Limb (tissue), 2 donors: ENCODE data around the gene ACADM.
"Not testable (repeated sequence)": the region's sequence is repeated elsewhere in the genome, so short reads cannot be mapped to it uniquely, and the experiment has no call there.

Source experiments
- DNase-seq, 2 donors: peaks; one replicate each; pipeline ENCODE4 v3.0.0-alpha.2; 2016; ENCODE audit errors: extremely low spot score in 2 of 2

ACADM gene

DNA sequence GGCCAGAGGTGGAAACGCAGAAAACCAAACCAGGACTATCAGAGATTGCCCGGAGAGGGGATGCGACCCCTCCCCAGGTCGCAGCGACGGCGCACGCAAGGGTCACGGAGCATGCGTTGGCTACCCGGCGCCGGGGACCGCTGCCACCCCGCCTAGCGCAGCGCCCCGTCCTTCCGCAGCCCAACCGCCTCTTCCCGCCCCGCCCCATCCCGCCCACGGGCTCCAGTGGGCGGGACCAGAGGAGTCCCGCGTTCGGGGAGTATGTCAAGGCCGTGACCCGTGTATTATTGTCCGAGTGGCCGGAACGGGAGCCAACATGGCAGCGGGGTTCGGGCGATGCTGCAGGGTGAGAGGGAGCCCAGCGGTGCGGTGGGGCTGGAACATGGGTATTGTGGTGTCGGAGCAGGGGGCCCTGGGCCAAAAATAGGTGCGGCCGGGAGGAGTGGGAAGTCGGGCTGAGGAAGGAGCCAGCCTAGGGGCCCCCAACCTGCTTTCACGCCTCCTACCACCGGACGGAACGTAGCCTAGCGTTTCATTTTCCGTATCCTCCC is at the start of gene ACADM:
TSS of gene ACADM (plus strand) at position 238 of the 551 bp plus-strand sequence. CDS start at position 317, 79 bp downstream.
- DNase-seq: peak; percentile 80 to 90

DNA sequence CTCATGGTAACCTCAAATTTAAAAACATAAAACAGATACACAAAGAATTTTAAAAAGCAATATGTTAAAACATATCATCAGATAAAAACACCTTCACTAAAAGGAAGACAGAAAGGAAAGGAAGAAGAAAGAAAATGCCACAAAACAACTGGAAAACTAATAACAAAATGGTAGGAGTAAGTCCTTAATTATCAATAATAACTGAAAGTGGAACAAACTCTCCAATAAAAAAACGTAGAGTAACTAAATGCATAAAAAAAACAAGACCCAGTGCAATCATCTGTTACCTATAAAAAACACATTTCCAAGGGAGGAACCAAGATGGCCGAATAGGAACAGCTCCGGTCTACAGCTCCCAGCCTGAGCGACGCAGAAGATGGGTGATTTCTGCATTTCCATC is 47.1 kb upstream of the ACADM start:
- DNase-seq: no peak

DNA sequence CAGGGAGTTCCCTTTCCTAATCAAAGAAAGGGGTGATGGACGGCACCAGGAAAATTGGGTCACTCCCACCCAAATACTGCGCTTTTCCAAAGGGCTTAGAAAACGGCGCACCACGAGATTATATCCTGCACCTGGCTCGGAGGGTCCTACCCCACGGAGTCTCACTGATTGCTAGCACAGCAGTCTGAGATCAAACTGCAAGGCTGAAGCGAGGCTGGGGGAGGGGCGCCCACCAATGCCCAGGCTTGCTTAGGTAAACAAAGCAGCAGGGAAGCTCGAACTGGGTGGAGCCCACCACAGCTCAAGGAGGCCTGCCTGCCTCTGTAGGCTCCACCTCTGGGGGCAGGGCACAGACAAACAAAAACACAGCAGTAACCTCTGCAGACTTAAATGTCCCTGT is 46.5 kb upstream of the ACADM start:
- DNase-seq: not testable (repeated sequence)

DNA sequence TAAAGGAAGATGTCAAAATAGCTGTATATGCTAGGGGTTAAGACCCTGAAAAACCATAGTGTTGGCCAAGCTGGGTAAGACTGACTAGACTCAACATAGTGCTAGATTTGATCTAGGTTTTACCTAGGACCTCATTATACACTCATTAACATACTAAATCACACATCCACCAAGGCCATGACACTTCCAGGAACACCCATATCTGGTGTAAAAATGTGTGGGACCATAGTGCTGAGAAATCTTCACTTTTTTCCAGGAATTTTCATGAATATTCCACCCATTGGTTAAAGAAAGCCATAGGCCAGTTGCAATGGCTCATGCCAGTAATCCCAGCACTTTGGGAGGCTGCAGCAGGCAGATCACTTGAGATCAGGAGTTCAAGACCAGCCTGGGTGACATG is 34.0 kb upstream of the ACADM start:
- no peak for DNase-seq

DNA sequence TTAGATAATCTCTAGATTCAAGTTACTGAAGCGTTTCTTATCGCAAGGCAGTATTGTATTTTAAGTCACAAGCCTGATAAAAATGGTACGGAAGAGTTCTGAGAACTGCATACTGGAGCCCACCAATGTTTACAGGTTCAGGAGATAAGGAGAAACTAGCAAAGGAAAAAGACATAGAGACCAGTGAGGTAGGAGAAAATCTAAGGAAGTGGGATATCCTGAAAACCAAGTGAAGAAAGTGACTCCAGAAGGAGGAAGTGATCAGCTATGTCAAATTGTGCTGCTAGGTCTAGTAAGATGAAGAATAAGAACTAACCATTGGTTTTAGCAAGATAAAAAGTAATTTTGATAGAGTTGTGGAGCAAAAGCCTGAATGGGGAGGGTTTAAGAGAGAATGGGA is 31.0 kb upstream of the ACADM start:
- no peak for DNase-seq

DNA sequence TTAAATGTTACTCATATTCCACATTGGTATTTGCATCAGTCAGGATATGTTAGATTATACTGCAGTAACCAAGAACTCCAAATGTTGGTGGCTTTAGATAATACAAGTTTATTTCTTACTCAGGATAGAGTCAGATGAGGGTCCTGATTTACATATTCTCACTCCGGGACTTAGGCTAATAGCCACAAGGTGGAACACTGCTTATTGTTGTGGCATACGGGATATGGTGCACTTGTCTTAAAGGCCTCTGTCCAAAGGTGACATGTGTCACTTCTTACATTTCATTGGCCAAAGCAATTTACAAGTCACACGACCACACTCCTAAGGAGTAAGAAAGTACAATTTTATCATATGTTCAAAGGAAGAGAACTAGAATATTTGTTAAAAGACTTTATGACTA is 28.5 kb upstream of the ACADM start:
- no peak for DNase-seq

DNA sequence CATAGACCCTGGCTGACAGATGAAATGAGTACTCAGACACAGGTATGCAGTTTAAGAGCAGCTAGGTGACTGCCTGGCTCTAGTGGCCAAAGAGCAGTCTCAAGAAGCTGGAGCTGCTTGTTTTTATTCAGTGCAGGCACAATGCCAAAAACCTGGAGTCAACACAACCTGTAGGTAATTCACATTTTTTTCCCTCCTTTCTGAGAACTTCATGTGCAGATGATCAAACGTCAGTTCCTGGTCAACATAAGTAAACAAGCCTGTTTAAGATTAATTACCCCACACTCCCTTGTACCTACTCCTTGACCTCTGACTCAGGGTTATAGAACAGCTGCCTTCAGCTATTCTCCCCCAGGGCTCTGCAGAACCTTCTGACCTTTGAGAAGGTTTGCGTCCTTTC is 17.3 kb upstream of the ACADM start:
- no peak for DNase-seq

DNA sequence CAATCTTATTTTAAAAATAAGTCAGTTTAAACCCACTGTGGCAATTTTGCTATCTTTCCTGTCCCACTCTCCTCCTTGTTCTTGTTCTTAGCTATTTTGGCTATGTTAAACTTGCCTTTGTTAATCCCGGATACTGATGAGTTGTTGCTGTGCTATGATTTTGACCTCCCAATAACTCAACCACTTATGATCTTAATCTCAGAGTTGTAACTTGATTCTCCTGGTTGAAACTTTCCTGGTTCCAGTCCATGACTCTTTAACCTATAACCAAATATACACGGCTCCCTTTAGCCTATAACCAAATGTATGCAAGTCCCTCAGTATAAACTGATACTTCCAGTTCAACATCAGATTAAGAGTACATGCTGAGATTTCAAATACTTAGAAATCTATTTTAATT is 15.6 kb upstream of the ACADM start:
- no peak for DNase-seq

DNA sequence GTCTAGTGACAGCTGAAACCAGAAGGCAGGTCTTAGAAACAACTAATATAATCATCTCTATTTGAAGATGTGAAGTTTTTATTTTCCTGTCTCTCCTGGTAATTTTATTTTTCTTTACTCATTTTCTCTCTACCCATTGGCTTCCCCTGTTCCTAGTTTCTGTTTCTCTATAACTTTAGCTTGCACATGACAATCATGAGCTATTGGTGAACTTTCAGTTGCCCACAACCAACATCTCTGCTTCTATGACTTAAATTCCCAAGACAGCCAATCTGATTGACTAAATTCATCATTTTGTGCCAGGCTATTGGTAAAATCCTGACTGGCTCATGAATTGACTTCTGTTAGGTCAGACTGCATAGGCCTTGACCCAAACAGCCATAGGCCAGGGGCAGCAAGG is 13.7 kb upstream of the ACADM start:
- no peak for DNase-seq

DNA sequence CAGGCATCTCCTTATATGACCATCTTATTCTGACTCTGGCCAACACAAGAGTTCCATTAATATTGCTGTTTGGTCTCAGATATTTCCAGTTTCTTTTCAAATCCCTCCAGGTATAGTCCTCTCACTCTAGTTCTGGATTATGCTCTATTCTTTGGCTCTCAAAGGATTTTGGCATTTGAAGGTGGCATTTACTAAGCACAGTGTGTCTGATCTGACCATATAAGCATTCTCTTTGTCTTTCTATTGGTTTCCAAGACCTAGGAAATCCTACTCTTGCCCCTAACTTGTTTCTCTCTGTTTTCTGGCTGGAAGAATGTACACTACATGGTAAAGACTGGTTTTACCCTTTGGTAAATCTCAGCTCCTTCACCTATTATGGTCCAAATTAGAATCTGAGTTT is 12.7 kb upstream of the ACADM start:
- DNase-seq: no peak

DNA sequence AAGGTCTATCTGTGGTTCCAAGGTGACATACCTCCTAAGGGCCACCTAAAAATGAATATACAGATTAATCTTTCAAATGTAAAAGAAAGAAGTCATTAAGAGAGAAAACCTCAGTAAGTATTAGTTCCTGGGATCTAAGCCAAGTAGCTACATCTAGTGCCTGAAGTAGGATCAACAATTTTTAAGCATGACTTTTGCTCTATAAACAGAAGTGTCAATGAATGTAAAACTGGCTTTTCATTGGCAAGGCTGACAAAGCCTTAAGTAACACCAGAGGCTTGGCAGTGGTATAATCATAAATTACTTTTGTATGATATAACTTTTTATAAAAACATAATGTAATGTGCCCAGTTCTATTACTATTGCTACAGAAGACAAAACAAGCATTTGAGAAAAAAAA is 12.2 kb upstream of the ACADM start:
- no peak for DNase-seq

DNA sequence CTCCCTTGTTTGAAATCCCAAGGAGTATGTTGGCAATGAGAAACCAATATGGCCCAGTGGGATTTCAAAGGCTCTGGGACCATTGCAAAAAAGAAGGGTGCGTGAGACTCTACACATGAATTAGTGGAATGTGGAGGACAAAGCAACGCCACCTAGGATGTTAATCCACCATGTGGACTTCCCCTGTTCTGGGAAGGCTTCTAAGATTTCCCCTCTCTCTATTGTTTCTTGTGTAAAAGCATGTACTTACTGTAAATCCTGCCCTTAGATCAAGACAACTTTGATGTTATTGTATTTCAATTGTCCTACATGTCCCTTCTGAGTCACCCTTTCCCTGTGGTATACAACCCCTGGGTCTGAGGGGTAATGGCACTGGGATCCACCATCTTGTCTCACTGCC is 4.7 kb upstream of the ACADM start:
- DNase-seq: no peak

DNA sequence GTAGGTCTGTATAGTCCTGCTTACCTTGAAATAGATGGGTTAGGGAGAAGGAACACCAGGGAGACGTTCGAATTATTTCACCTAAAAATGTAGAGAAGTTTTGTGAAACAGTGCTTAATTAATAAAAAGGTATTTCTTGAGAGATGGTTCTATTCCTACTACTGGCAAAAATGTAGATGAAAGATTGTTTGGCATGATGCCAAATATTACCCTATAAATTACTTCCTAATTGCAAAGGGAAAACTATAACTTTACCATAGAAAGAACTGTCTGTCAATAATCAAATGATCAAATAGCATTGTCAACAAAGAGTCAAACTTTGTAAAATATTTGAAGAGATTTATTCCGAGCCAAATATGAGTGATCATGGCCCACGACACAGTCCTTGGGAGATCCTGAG is 4.2 kb upstream of the ACADM start:
- DNase-seq: no peak

DNA sequence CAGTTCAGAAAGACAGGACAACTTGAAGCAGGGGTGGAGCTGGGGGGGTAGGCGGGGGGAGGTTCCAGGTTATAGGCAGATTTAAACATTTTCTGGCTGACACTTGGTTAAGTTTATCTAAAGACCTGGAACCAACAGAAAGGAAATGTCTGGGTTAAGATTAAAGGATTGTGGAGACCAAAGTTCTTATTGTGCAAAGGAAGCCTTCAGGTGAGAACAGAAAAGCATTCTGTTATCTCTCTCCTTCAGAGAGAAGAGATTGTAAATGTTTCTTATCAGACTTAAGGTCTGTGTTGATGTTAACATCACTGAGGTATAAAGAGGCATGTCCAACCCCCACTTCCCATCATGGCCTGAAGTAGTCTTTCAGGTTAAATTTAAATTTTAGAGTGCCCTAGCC is 3.7 kb upstream of the ACADM start:
- DNase-seq: no peak

DNA sequence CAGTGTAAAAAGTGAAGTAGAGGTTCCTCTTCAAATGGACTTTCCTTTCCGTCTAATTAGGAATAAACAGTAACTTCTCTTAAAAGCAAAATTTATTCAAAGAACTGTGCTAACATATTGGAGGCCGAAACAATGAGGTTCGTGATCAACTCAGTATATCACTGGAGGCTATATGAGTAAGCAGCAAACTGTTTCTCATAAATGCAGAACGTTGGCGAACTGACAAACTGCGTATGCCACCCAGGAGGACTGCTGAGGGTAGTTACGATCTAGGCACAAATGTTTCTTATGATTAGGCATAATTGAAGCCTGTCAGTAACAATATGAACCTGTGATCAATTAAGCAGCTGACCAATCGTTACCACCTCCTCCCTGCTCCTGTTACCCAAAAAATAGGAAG is 2.3 kb upstream of the ACADM start:
- DNase-seq: not testable (repeated sequence)

DNA sequence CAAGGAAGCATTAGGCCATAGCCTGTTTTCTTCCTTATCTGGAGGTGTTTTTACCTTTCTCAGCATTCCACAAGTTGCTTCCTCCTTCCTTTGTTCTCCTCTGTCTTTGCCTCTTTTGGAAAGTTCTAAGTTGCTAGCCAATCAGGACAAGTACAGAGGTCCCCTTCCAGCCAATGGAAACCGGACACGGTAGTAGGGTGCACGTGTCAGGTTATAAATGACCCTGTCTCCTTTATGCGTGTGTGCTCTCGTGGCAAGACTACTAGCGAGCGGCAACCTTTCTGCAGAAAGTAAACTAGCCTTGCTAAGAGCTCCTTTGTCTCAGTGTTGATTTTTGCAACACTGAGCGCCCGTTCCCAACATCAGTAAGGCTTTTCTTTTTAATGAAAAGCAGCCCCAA is 1.5 kb upstream of the ACADM start:
- no peak for DNase-seq

DNA sequence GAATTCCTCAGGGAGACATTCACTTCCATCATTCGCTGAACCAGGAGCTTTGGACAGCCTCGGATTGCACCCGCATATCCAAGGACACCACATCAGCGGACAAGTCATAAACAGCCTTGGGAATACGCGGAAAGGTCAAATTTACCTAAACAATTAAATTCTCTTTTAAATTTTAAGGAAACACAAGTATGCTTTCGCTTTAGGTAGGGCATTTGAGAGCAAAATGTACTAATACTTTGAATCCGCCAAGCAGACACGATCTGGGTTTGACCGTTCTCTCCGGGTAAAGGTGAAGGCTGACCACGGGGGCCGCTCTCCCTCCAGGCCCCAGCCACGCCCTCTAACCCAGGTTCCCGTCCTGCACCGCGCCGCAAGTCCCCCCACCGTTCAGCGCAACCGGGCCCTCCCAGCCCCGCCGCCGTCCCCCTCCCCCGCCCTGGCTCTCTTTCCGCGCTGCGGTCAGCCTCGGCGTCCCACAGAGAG is 479 bp upstream of the ACADM start:
- peak; percentile 73 to 89 for DNase-seq

DNA sequence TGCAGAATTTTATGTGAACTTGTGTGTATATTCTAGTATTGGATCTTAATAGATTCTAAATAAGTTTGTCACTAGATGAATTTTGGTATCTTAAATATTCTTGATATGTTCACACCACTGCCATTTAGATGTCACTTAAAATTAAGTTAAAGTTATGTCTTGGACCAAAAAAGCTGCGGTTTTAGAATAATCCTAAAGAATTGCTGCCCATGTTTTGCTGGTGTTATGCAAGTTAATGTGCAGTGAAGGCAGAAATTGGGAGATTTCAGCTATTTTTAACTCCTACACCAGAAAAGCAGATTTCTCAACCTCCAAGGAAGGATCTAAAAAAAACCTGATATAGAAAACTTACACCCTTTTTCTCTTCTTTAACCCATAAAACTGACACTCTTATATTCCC is 757 bp downstream of the ACADM start:
- DNase-seq: no peak

DNA sequence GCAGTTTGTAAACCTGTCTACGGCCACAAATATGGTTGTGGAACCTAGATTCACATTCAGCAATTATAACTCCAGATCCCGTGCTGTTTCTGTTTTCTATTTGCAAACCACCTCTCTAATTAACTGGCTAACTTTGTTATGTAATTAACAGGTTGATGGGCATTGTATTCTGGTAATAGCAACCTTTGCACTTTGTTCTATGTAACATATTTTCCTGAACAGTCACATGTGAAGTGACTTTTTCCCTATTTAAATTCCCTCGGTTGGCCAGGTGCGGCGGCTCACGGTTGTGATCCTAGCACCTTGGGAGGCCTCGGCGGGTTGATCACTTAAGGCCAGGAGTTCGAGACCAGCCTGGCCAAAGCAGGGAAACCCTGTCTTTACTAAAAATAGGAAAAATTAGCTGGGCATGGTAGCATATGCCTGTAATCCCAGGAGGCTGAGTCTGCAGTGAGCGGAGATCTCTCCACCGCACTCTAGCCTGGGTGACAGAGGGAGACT is 1.4 kb downstream of the ACADM start:
- no peak for DNase-seq

DNA sequence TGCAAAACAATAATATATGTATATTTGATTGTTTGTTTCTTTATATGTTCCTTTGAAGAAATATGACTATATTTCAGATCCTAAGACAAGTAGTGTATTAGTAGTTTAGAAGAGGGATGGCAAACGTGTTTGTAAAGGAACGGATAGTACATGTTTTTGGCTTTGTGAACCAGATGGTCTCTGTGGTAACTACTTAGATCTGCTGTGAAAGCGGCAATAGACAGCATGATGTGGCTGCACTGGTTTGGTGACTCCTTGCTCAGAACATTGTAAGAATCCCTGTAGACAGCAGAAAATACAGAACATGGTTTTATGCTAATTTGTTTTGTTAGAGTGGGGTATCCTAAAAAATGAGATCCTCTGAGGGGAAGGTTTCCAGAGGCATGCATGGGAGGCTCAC is 3.1 kb downstream of the ACADM start:
- no peak for DNase-seq

DNA sequence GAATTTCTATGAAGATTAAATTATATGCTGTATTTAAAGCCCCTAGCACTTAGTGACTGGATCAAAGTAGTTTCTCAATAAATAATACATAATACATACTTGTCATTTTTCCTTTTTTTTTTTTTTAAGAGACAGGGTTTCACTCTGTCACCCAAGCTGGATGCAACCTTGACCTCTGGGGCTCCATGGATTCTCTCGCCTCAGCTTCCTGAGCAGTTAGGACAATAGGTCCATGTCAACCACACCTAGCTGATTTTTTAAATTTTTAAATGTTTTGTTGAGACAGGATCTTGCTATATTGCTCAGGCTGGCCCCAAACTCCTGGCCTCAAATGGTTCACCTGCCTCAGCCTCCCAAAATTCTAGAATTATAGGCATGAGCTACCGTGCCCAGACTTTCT is 5.9 kb downstream of the ACADM start:
- no peak for DNase-seq

DNA sequence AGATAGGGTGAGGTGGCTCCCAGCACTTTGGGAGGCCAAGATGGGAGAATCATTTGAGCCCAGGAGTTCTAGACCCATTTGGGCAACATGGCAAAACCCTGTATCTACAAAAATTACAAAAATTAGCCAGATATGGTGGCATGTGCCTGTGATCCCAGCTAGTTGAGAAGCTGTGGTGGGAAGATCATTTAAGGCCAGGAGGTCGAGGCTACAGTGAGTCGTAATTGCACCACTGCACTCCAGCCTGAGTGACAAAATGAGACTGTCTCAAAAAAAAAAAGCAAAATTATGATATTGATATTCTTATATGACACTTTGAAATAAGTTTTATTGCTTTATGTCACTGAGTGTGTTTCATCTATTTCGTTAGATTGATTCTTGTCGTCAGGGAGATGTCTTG is 7.4 kb downstream of the ACADM start:
- no peak for DNase-seq

DNA sequence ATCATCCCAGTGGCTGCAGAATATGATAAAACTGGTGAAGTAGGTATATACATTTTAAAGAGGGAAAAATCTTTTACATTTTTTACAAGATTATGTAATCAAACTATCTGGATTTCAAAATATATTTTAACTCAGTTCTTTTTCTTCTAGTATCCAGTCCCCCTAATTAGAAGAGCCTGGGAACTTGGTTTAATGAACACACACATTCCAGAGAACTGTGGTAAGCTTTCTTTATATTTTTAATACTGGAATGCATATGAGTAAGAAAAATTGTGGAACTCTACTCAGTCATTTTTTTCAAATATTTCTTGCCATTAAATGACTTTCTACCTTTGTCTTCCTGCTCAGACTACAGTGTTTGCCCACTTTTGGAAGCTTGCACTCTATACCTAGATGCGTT is 8.2 kb downstream of the ACADM start:
- DNase-seq: no peak

DNA sequence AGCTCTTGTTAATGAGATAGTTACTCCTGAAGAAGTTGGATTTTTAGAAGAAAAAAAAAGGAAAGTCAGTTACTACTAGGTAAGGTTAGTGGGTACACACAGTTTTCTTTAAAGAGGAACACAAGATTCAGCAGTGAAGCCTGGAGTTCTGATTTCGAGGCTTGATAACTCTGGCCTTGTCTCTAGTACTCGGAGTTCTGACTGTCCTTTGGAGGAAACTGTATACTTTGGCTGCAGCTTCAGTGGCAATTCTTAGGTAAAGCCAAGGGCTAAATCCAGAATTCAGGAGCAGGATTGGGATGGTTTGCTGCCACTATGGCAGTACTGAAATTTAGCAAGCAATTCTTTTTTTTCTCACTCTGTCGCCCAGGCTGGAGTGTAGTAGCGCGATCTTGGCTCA is 9.2 kb downstream of the ACADM start:
- no peak for DNase-seq
